IPS DF 19.7 (cell line): Measurements from ENCODE around the gene SNRPE.
A peak's percentile ranks its signal among the peaks of the same experiment; 100 is the strongest.
"Not testable (repeated sequence)": the region's sequence is repeated elsewhere in the genome, so short reads cannot be mapped to it uniquely, and the experiment has no call there.

ENCODE experiments used
- DNase-seq: peaks from one replicate; pipeline ENCODE4 v3.0.0-alpha.2; 2013; ENCODE audit warnings: low read depth, low spot score

The SNRPE gene

GRCh38 chr1:203861379-203862184 is at the start of gene SNRPE:
TSS of gene SNRPE (plus strand) at chr1:203861599. CDS start at chr1:203861660, 61 bp downstream.
- DNase-seq = peak; percentile 93

GRCh38 chr1:203813581-203814341 is 47.6 kb upstream of the SNRPE start:
- no peak for DNase-seq

GRCh38 chr1:203818399-203818798 is 43.0 kb upstream of the SNRPE start:
- DNase-seq = no peak

GRCh38 chr1:203823306-203823705 is 38.1 kb upstream of the SNRPE start:
- no peak for DNase-seq

- no peak for DNase-seq
Observed at GRCh38 chr1:203826175-203826574, 35.2 kb upstream of the SNRPE start.

- no peak for DNase-seq
Observed at GRCh38 chr1:203828002-203828401, 33.4 kb upstream of the SNRPE start.

GRCh38 chr1:203828503-203828902 is 32.9 kb upstream of the SNRPE start:
- DNase-seq = no peak

GRCh38 chr1:203829247-203829646 is 32.2 kb upstream of the SNRPE start:
- DNase-seq = not testable (repeated sequence)

- DNase-seq = no peak
Observed at GRCh38 chr1:203835476-203835875, 25.9 kb upstream of the SNRPE start.

GRCh38 chr1:203839081-203839480 is 22.3 kb upstream of the SNRPE start:
- DNase-seq = no peak

GRCh38 chr1:203840208-203840808 is 21.1 kb upstream of the SNRPE start:
- DNase-seq = no peak

- no peak for DNase-seq
Observed at GRCh38 chr1:203842559-203842876, 18.9 kb upstream of the SNRPE start.

GRCh38 chr1:203843435-203843834 is 18.0 kb upstream of the SNRPE start:
- DNase-seq = no peak

- DNase-seq = not testable (repeated sequence)
Observed at GRCh38 chr1:203853112-203853511, 8.3 kb upstream of the SNRPE start.

- DNase-seq = no peak
Observed at GRCh38 chr1:203858055-203858454, 3.3 kb upstream of the SNRPE start.

GRCh38 chr1:203858975-203859374 is 2.4 kb upstream of the SNRPE start:
- no peak for DNase-seq

- no peak for DNase-seq
Observed at GRCh38 chr1:203860396-203861025, 888 bp upstream of the SNRPE start.

- no peak for DNase-seq
Observed at GRCh38 chr1:203867802-203868201, 6.4 kb downstream of the SNRPE start.

- no peak for DNase-seq
Observed at GRCh38 chr1:203870245-203870644, 8.8 kb downstream of the SNRPE start.

- DNase-seq = peak; percentile 35
Observed at GRCh38 chr1:203871114-203871880, 9.9 kb downstream of the SNRPE start.

GRCh38 chr1:203873094-203873493 is 11.7 kb downstream of the SNRPE start:
- no peak for DNase-seq
